GM23338 (cell line): ENCODE results near the gene ZNF337. TPM values are rescaled to one million over a fixed set of nuclear protein-coding genes. Genes with fewer than 3 reads are reported as not detected.
"Not testable (repeated sequence)": the region's sequence is repeated elsewhere in the genome, so short reads cannot be mapped to it uniquely, and the experiment has no call there.

Source experiments
- ATAC-seq: fragments of 200-7000 bp; cut with Tn5 transposase; 3 replicates; pipeline ENCODE4 v1.9.1; 2020
- DNase-seq: peaks from one replicate; pipeline ENCODE4 v3.0.0-alpha.2; 2015; ENCODE audit warnings: low spot score
- H2AFZ ChIP-seq: fragments of 200-600 bp; sonication (generic); 2 replicates; pipeline ENCODE4 v1.8.0; 2016; ENCODE audit warnings: antibody characterized with exemption, mild to moderate bottlenecking, moderate library complexity
- H3F3A ChIP-seq: fragments of 200-600 bp; sonication (generic); replicated peaks from 2 replicates; pipeline ENCODE4 v1.8.0; 2017; ENCODE audit warnings: antibody characterized with exemption, mixed run types, low read depth
- H3K27ac ChIP-seq: fragments of 200-600 bp; sonication (generic); 2 replicates; pipeline ENCODE4 v1.6.1; 2016; ENCODE audit warnings: low read depth
- H3K27me3 ChIP-seq: fragments of 200-600 bp; sonication (generic); 2 replicates; pipeline ENCODE4 v1.8.0; 2016; ENCODE audit warnings: mild to moderate bottlenecking, mixed run types, moderate library complexity; ENCODE audit not compliant: insufficient read depth
- H3K36me3 ChIP-seq: fragments of 200-600 bp; sonication (generic); 2 replicates; pipeline ENCODE4 v1.8.0; 2016; ENCODE audit warnings: mild to moderate bottlenecking; ENCODE audit not compliant: insufficient read depth
- H3K4me1 ChIP-seq: fragments of 200-600 bp; sonication (generic); 2 replicates; pipeline ENCODE4 v1.8.0; 2016; ENCODE audit warnings: mild to moderate bottlenecking, moderate library complexity; ENCODE audit not compliant: insufficient read depth
- H3K4me2 ChIP-seq: fragments of 200-600 bp; sonication (generic); 2 replicates; pipeline ENCODE4 v1.7.1; 2017; ENCODE audit warnings: mixed run types
- H3K4me3 ChIP-seq: fragments of 200-600 bp; sonication (generic); 2 replicates; pipeline ENCODE4 v1.6.1; 2016; ENCODE audit warnings: mixed run types
- H3K79me2 ChIP-seq: fragments of 200-600 bp; sonication (generic); replicated peaks from 2 replicates; pipeline ENCODE4 v1.8.0; 2017; ENCODE audit warnings: mild to moderate bottlenecking; ENCODE audit not compliant: insufficient read depth
- H3K9me2 ChIP-seq: fragments of 200-600 bp; sonication (generic); 2 replicates; pipeline ENCODE4 v1.8.0; 2017; ENCODE audit not compliant: insufficient read depth
- H4K20me1 ChIP-seq: fragments of 200-600 bp; sonication (generic); replicated peaks from 2 replicates; pipeline ENCODE4 v1.8.0; 2017; ENCODE audit warnings: mild to moderate bottlenecking; ENCODE audit not compliant: insufficient read depth
- H3K27ac Mint-ChIP-seq: 2 replicates; pipeline ENCODE4 v1.8.0; 2020; ENCODE audit warnings: inconsistent platforms, mild to moderate bottlenecking, moderate library complexity, mixed read lengths
- H3K27me3 Mint-ChIP-seq: 3 replicates; pipeline ENCODE4 v1.8.0; 2022; ENCODE audit warnings: low read depth, mild to moderate bottlenecking, moderate library complexity, mixed read lengths, inconsistent platforms; ENCODE audit not compliant: insufficient read depth, poor library complexity
- H3K36me3 Mint-ChIP-seq: 3 replicates; pipeline ENCODE4 v1.8.0; 2021; ENCODE audit warnings: low read depth, mild to moderate bottlenecking, inconsistent platforms, moderate library complexity, mixed read lengths
- H3K4me1 Mint-ChIP-seq: 3 replicates; pipeline ENCODE4 v1.8.0; 2020; ENCODE audit warnings: mild to moderate bottlenecking, inconsistent platforms, mixed read lengths
- H3K4me3 Mint-ChIP-seq: 3 replicates; pipeline ENCODE4 v1.8.0; 2021; ENCODE audit warnings: moderate library complexity, mild to moderate bottlenecking, inconsistent platforms, mixed read lengths
- H3K9me3 Mint-ChIP-seq: 3 replicates; pipeline ENCODE4 v1.8.0; 2020; ENCODE audit warnings: moderate library complexity, mild to moderate bottlenecking, inconsistent platforms, mixed read lengths
- CREB1 ChIP-seq: fragments of 250-450 bp; sonication (Bioruptor Pico); IDR thresholded peaks from 2 replicates; pipeline ENCODE4 v1.5.0; 2020; ENCODE audit warnings: low read depth, mild to moderate bottlenecking, moderate library complexity
- JUNB ChIP-seq: IDR thresholded peaks from one replicate; pipeline ENCODE4 v1.6.1; 2016; ENCODE audit warnings: antibody characterized with exemption; ENCODE audit not compliant: unreplicated experiment
- NANOG ChIP-seq: IDR thresholded peaks from 2 replicates; pipeline ENCODE4 v1.6.1; 2016; ENCODE audit warnings: antibody characterized with exemption, borderline replicate concordance
- REST ChIP-seq: IDR thresholded peaks from one replicate; pipeline ENCODE4 v1.6.1; 2018; ENCODE audit warnings: antibody characterized with exemption; ENCODE audit not compliant: unreplicated experiment
- ZNF114 ChIP-seq: fragments of 250-450 bp; sonication (Bioruptor Pico); IDR thresholded peaks from 2 replicates; pipeline ENCODE4 v1.5.0; 2020; ENCODE audit warnings: mild to moderate bottlenecking, moderate library complexity
- polyA plus RNA-seq: library from polyadenylated mRNA; unstranded; fragments of >200 nt; fragmentation: Nextera tagmentation; extraction: Ambion mirVana; gene quantifications from 2 replicates; pipeline ENCODE4 v1.2.1, GENCODE V29; 2016
- total RNA-seq: library from RNA; depleted of rRNA; stranded (reverse); fragments of >200 nt; shearing (Covaris generic); gene quantifications from 2 replicates; pipeline ENCODE4 v1.2.3, GENCODE V29; 2014
- TF ChIP-seq, protein P1 (sequence below): IDR thresholded peaks from 2 replicates; pipeline ENCODE4 v1.6.1; 2016; ENCODE audit warnings: antibody characterized with exemption

Gene ZNF337
- total and polyA plus RNA-seq, 2 experiments from 2014 or later, result 2.1 to 6.3 TPM

DNA sequence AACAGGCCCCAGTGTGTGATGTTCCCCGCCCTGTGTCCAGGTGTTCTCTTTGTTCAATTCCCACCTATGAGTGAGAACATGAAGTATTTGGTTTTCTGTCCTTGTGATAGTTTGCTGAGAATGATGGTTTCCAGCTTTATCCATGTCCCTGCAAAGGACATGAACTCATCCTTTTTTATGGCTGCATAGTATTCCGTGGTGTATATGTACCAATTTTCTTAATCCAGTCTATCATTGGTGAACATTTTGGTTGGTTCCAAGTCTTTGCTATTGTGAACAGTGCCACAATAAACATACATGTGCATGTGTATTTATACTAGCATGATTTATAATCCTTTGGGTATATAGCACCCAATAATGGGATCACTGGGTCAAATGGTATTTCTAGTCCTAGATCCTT is 66.0 kb downstream of the ZNF337 start:
- H3K9me2 ChIP-seq, DNase-seq, H3K4me1 ChIP-seq, H4K20me1 ChIP-seq, H3K36me3 ChIP-seq, H3K4me3 ChIP-seq, H3K79me2 ChIP-seq, H3K27ac ChIP-seq, ATAC-seq, H3K4me2 ChIP-seq, H3K27ac Mint-ChIP-seq, H2AFZ ChIP-seq, H3K27me3 Mint-ChIP-seq, H3F3A ChIP-seq, H3K4me3 Mint-ChIP-seq, H3K27me3 ChIP-seq: not testable (repeated sequence)
- peaks cover 38% of the 10 kb centered on the region for H3K36me3 Mint-ChIP-seq
- H3K9me3 Mint-ChIP-seq, result peaks cover 22% of the 10 kb centered on the region
- H3K4me1 Mint-ChIP-seq, result peaks cover 11% of the 10 kb centered on the region

GRCh38 chr20:25629816-25630499 is 66.7 kb downstream of the ZNF337 start:
- H3K4me1 ChIP-seq, result peaks cover 8% of the 10 kb centered on the region; the same call in 1 of the 2 replicates
- H3K27me3 ChIP-seq, result peaks cover 6% of the 10 kb centered on the region; the same call in 1 of the 2 replicates
- Mint-ChIP-seq H3K27ac (no peak overlapping the region), H3K27me3 (peaks cover 6% of the 10 kb centered on the region), H3K36me3 (peaks cover 32% of the 10 kb centered on the region), H3K4me1 (peaks cover 11% of the 10 kb centered on the region), H3K9me3 (peaks cover 21% of the 10 kb centered on the region), H3K4me3 (no peak overlapping the region)
- H4K20me1 ChIP-seq, result no peaks in the 10 kb centered on the region
- no peak overlapping the region for H3K4me2 ChIP-seq
- no peak for TF ChIP-seq JUNB
- no peak for TF ChIP-seq ZNF114
- TF ChIP-seq NANOG, result no peak
- TF ChIP-seq CREB1 (CRISPR knock-in tag), result no peak
- TF ChIP-seq, protein P1, sequence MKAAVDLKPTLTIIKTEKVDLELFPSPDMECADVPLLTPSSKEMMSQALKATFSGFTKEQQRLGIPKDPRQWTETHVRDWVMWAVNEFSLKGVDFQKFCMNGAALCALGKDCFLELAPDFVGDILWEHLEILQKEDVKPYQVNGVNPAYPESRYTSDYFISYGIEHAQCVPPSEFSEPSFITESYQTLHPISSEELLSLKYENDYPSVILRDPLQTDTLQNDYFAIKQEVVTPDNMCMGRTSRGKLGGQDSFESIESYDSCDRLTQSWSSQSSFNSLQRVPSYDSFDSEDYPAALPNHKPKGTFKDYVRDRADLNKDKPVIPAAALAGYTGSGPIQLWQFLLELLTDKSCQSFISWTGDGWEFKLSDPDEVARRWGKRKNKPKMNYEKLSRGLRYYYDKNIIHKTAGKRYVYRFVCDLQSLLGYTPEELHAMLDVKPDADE, result no peak
- no peak for TF ChIP-seq REST
- DNase-seq, result no peak
- H2AFZ ChIP-seq, result no peak overlapping the region
- no peaks in the 10 kb centered on the region for H3K9me2 ChIP-seq
- 0 out of 2 replicates have a peak, but pooled peaks cover 10% of the 10 kb centered on the region for H3K79me2 ChIP-seq
- H3K27ac ChIP-seq, result no peak overlapping the region
- H3F3A ChIP-seq, result 0 out of 2 replicates have a peak, but pooled peaks cover 2% of the 10 kb centered on the region
- no peak for ATAC-seq
- no peak overlapping the region for H3K4me3 ChIP-seq
- no peaks in the 10 kb centered on the region; the same call in 1 of the 2 replicates for H3K36me3 ChIP-seq
